Right lobe of liver (tissue), 6 donors: ENCODE data around the gene NEDD4L. TPM values are rescaled to one million over a fixed set of nuclear protein-coding genes. Genes with fewer than 3 reads are reported as not detected.

ENCODE experiments used
- ATAC-seq, 4 donors: fragments of 200-7000 bp; cut with Tn5 transposase; one replicate each; pipeline ENCODE4 v1.9.1; 2020; ENCODE audit warnings: mild to moderate bottlenecking in 4 of 4, moderate library complexity in 4 of 4
- DNase-seq, 3 donors: peaks; one replicate each; pipeline ENCODE4 v3.0.0-alpha.2; 2020
- H3K27ac ChIP-seq, 3 donors: fragments of 200-600 bp; one replicate each; pipeline ENCODE4 v1.8.0; 2022
- H3K27me3 ChIP-seq, 2 donors: fragments of 200-600 bp; one replicate each; pipeline ENCODE4 v1.8.0; 2022
- H3K36me3 ChIP-seq, 4 donors: fragments of 200-600 bp; sonication (generic) in 1 of 4; one replicate each; pipeline versions ENCODE4 v1.5.1 to v1.8.0; 2017 to 2022; ENCODE audit warnings: control low read depth in 1 of 4
- H3K4me1 ChIP-seq, 4 donors: fragments of 200-600 bp; sonication (generic) in 1 of 4; one replicate each; pipeline versions ENCODE4 v1.5.1 to v1.8.0; 2017 to 2022; ENCODE audit warnings: control low read depth in 1 of 4
- H3K4me3 ChIP-seq, 3 donors: fragments of 200-600 bp; one replicate each; pipeline ENCODE4 v1.8.0; 2022
- H3K9me3 ChIP-seq, 4 donors: fragments of 200-600 bp; sonication (generic) in 1 of 4; one replicate each; pipeline versions ENCODE4 v1.5.1 to v1.8.0; 2017 to 2022; ENCODE audit warnings: control low read depth in 1 of 4
- POLR2A ChIP-seq: fragments of 450-650 bp; IDR thresholded peaks from one replicate; pipeline ENCODE4 v1.6.1; 2017; ENCODE audit warnings: antibody characterized with exemption, mild to moderate bottlenecking
- WGBS: methylation state at CpG from one replicate; pipeline ENCODE4 v1.1.6; 2018; ENCODE audit warnings: low coverage, low lambda C conversion rate; ENCODE audit not compliant: insufficient coverage; ENCODE audit errors: missing lambda C conversion rate; 5-methylcytosine and 5-hydroxymethylcytosine counted together
- intact Hi-C, 2 donors: fragments of 100-400 bp; cut with DNase I; formaldehyde crosslinking; loops; one replicate each; pipeline versions ENCODE4 v1.11.2 to v1.14.1; 2022
- total RNA-seq, 6 experiments: library from RNA; depleted of rRNA in 2 of 6; stranded (reverse); fragments of >200 nt in 2 of 6; fragmentation: NEBNext Ultra II Directional in 3 of 6; extraction: Animal tissue kit (Norgen Biotek cat#: 25700) in 3 of 6; gene quantifications; one replicate each; pipeline versions ENCODE4 v1.1.0 to v1.2.4, GENCODE V29; 2016 to 2023
- TF ChIP-seq, protein P1 (sequence below), 4 donors: fragments of 200-600 bp in 3 of 4; fragments of 450-650 bp in 1 of 4; IDR thresholded peaks; one replicate each; pipeline versions ENCODE4 v1.5.1 to v1.8.0; 2016 to 2022; ENCODE audit warnings: antibody characterized with exemption in 4 of 4, mild to moderate bottlenecking in 2 of 4
- donor health status: DM: no; HTN: yes; CAD: no.
- donor health status: DM: no; HTN: no; CAD: no.
- donor health status: DM: no; HTN: no; CAD: no.
- donor health status: DM: no; HTN: yes; CAD: no.
- donor health status: DM: no; HTN: yes; CAD: no.

Gene NEDD4L
- total RNA-seq, 6 experiments from 2014 or later, result 21.5 to 41.0 (median 33.2) TPM

DNA sequence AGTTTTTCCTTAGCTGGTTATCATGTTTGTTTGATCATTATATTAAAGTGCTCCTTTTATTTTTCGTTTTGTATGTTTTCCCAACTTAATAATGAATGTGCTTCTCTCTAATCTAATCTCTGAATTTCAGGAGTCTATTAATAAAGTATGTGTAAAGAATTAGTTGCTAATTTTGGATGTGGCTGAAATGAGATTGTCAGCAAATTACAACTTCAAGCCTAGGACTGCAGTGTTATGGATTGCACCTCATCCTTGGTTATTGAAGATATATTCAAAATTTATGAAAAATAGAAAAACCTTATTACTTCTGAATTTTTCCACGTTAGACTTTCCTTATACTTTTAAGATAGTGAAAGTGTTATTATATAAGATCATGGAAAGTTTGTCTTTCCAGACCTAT lies 227.7 kb downstream of the NEDD4L start:
- no peak overlapping the region for H3K27ac ChIP-seq
- peaks cover 0 to 6% (median 0%) of the 10 kb centered on the region in 4 donors for H3K4me1 ChIP-seq
- no peak for DNase-seq
- 59% methylated on average over 2 of the region's 2 CpGs for WGBS
- no peaks in the 10 kb centered on the region for H3K36me3 ChIP-seq
- no peaks in the 10 kb centered on the region for H3K9me3 ChIP-seq
- no peak for TF ChIP-seq POLR2A
- TF ChIP-seq, protein P1, sequence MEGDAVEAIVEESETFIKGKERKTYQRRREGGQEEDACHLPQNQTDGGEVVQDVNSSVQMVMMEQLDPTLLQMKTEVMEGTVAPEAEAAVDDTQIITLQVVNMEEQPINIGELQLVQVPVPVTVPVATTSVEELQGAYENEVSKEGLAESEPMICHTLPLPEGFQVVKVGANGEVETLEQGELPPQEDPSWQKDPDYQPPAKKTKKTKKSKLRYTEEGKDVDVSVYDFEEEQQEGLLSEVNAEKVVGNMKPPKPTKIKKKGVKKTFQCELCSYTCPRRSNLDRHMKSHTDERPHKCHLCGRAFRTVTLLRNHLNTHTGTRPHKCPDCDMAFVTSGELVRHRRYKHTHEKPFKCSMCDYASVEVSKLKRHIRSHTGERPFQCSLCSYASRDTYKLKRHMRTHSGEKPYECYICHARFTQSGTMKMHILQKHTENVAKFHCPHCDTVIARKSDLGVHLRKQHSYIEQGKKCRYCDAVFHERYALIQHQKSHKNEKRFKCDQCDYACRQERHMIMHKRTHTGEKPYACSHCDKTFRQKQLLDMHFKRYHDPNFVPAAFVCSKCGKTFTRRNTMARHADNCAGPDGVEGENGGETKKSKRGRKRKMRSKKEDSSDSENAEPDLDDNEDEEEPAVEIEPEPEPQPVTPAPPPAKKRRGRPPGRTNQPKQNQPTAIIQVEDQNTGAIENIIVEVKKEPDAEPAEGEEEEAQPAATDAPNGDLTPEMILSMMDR (IDR thresholded peaks at IDR 0.05), result no peak
- no peak for ATAC-seq
- intact Hi-C loops, result no loop called here
- no peak overlapping the region for H3K4me3 ChIP-seq
- H3K27me3 ChIP-seq, result no peaks in the 10 kb centered on the region

DNA sequence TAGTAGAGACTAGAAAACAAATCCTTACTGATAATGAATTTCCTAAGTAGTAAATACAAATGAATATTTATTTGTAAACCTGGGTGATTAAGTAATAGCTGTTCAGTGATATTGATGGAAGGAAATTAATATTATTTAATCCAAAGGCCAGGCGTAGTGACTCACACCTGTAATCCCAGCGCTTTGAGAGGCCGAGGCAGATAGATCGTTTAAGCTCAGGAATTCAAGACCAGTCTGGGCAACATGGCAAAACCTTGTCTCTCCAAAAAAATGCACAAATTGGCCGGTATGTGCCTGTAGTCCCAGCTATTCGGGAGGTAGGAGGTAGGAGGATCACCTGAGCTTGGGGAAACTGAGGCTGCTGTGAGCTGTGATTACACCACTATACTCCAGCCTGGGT lies 228.2 kb downstream of the NEDD4L start:
- H3K27ac ChIP-seq, result no peak overlapping the region
- H3K4me3 ChIP-seq, result no peak overlapping the region
- DNase-seq, result no peak
- ATAC-seq, result no peak
- no peaks in the 10 kb centered on the region for H3K27me3 ChIP-seq
- intact Hi-C loops, result no loop called here
- no peaks in the 10 kb centered on the region for H3K9me3 ChIP-seq
- H3K36me3 ChIP-seq, result no peaks in the 10 kb centered on the region
- no peak for TF ChIP-seq POLR2A
- TF ChIP-seq, protein P1 (IDR thresholded peaks at IDR 0.05), result no peak
- H3K4me1 ChIP-seq, result peaks cover 0 to 9% (median under 1%) of the 10 kb centered on the region in 4 donors
- 85% methylated on average over 6 of the region's 6 CpGs for WGBS

DNA sequence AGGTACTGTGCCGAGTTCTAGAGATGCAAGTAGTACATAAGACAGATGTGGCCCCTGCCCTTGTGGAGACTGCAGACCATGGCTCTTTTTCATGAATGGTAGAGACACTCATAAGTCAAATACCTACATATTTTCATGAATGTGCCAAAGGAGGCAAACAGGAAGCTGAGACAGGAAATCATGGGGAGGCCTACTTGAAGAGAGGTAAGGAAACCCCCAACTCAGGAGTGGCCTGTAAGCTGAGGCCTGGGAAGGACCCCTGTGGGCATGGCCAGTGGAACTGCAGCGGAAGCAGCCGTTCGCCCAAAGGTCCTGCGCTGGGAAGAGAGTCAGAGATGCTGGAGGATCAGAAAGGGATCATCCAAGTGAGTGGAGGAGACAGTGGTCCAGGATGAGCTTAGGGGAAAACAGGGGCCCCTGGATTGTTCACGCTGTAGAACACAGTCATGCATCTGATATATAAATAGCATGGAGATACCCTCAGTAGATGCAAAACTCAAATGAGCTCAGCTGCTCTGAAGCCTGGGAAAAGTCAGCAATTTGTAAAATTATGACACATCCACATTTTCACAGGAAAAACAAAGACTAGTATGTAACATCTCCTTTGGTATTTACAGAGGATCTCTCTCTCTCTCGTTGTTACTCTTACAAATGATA lies 228.9 kb downstream of the NEDD4L start:
- WGBS, result 84% methylated on average over 7 of the region's 7 CpGs
- no peak for TF ChIP-seq POLR2A
- TF ChIP-seq, protein P1 (IDR thresholded peaks at IDR 0.05), result no peak
- peaks cover 0 to 16% (median 4%) of the 10 kb centered on the region in 4 donors for H3K4me1 ChIP-seq
- H3K27ac ChIP-seq, result no peak overlapping the region
- H3K9me3 ChIP-seq, result no peaks in the 10 kb centered on the region
- intact Hi-C loops, result no loop called here
- H3K27me3 ChIP-seq, result no peaks in the 10 kb centered on the region
- ATAC-seq, result no peak
- H3K36me3 ChIP-seq, result no peaks in the 10 kb centered on the region
- no peak for DNase-seq
- no peak overlapping the region for H3K4me3 ChIP-seq

DNA sequence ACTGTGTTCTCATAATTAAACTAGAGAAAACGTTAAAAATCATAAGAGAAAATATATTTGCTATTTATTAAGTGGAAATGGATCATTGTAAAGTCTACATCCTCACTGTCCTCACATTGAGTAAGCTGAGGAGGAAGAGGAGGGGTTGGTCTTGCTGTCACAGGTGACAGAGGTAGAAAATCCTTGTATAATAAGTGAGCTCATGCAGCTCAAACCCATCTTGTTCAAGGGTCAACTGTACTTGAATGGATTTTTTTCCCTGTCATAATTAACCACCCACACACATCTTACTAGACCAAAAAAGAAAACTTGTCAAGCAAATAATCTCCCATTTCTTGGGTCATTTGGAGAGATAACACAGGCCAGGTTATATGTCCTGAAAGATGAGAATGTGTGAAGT lies 231.2 kb downstream of the NEDD4L start:
- ATAC-seq (no peak), DNase-seq (no peak)
- intact Hi-C loops, result no loop called here
- Histone ChIP-seq H3K4me3 (no peak overlapping the region), H3K4me1 (peaks cover 0 to 28% (median 11%) of the 10 kb centered on the region in 4 donors), H3K27me3 (no peaks in the 10 kb centered on the region), H3K9me3 (no peaks in the 10 kb centered on the region), H3K27ac (no peak overlapping the region), H3K36me3 (no peaks in the 10 kb centered on the region)
- 84% methylated on average over 1 of the region's 1 CpG for WGBS
- no peak for TF ChIP-seq POLR2A
- TF ChIP-seq, protein P1 (IDR thresholded peaks at IDR 0.05), result no peak
